OCI-LY3 (cell line): ENCODE measurements around the gene CHAC1.

Experiments used
- CTCF ChIP-seq: fragments of 200-600, 300-600 bp; sonication (generic); IDR thresholded peaks from 2 replicates; pipeline ENCODE4 v1.5.1; 2014; ENCODE audit warnings: antibody characterized with exemption, low read length, low read depth
- EZH2phosphoT487 ChIP-seq: fragments of 200-600 bp; shearing (Covaris generic); IDR thresholded peaks from 2 replicates; pipeline ENCODE4 v1.6.1; 2018; ENCODE audit warnings: antibody characterized with exemption, mixed run types, low read depth

- TF ChIP-seq CTCF (no peak), EZH2phosphoT487 (no peak)
These were observed 42.4 kb downstream of the CHAC1 start for GRCh38 chr15:40995656-40996055.
